SK-N-SH (cell line): ENCODE data around the gene CNTROB.

Experiments used
- CTCF ChIP-seq: fragments of 200-600 bp; sonication (generic); IDR thresholded peaks from 2 replicates; pipeline ENCODE4 v1.6.1; 2017; ENCODE audit warnings: antibody characterized with exemption, mild to moderate bottlenecking, moderate library complexity
- ELF1 ChIP-seq: IDR thresholded peaks from 2 replicates; pipeline ENCODE4 v1.4.0; 2012
- MAX ChIP-seq: IDR thresholded peaks from 2 replicates; pipeline ENCODE4 v1.4.0; 2012; ENCODE audit warnings: low read depth
- MXI1 ChIP-seq: IDR thresholded peaks from 2 replicates; pipeline ENCODE4 v1.6.1; 2012; ENCODE audit warnings: mild to moderate bottlenecking, low read depth, low read length, improper control_type of control experiment
- RAD21 ChIP-seq: IDR thresholded peaks from 2 replicates; pipeline ENCODE4 v1.6.1; 2012; ENCODE audit warnings: mild to moderate bottlenecking, low read length

GRCh38 chr17:7982173-7982572 lies 50.2 kb downstream of the CNTROB start:
- TF ChIP-seq CTCF: no peak
- no peak for TF ChIP-seq ELF1
- no peak for TF ChIP-seq RAD21
- TF ChIP-seq MXI1: no peak
- TF ChIP-seq MAX: no peak
